Activated CD4-positive, alpha-beta T cell treated with anti-CD3 and anti-CD28 coated beads, Interleukin-2, amount 50 U/mL, for 4 hours (primary cell): ENCODE data around the gene BICD2.

Experiments
- DNase-seq, 2 experiments: peaks; one replicate each; pipeline ENCODE4 v3.0.0-alpha.2; 2020

BICD2 gene

GRCh38 chr9:92746567-92747458 lies 17.8 kb downstream of the BICD2 start:
- no peak for DNase-seq

GRCh38 chr9:92745881-92746280 lies 18.8 kb downstream of the BICD2 start:
- no peak for DNase-seq

GRCh38 chr9:92745331-92745730 lies 19.3 kb downstream of the BICD2 start:
- DNase-seq, result no peak

GRCh38 chr9:92740969-92741368 lies 23.7 kb downstream of the BICD2 start:
- DNase-seq, result no peak

DNA sequence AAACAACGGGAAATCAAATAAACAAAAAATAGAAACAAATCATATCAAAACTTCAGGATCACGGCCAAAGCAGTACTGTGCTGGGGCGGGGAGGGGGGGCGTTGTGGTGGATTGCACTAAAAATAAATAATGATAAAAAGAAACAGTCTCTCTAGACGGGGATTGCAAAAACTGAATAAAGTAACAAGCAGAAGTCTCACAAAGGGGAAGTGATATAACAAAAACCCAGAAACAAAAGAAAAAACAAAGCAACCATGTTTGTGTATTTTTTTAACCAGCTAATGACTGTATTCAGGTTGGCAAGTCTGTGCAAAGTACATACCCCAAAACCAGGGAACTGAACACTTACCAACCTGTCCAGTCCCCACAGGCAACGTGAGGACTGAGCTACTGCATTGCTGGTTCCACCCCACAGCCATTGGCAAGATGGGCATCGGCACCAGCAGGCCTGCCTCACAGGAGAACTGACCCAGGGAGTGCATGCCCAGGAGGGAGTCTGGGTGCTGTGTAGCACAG lies 24.1 kb downstream of the BICD2 start:
- no peak for DNase-seq

GRCh38 chr9:92740009-92740408 lies 24.6 kb downstream of the BICD2 start:
- no peak for DNase-seq

DNA sequence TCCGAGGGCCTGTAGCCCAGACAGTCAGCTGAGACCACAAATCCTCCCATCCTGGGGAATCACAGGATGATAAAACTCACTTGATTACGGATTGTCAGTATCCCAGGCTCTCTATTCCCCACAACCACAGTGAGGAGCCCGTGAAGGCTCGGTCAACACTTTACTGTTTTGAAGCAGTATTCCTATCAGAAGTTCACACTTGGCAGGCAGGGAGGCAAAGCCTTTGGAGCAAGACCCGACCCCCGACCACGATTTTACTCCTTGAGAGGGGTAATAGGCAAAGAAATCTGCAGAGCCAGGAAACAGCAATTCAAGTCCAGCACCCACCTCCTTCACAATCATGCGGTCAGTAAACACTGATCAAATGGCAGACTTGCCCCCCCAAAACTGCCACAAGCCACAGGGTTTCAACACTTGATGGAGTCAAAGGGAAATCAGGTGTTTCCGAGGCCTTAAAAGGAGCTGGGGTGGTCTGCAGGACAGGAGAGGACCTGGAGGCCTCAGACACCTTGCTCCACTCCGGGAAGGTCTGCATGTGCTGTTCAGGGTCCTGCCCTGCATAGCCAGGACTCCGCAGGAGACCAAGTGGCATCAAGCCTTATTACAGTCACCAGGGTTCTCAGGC lies 25.2 kb downstream of the BICD2 start:
- no peak for DNase-seq

DNA sequence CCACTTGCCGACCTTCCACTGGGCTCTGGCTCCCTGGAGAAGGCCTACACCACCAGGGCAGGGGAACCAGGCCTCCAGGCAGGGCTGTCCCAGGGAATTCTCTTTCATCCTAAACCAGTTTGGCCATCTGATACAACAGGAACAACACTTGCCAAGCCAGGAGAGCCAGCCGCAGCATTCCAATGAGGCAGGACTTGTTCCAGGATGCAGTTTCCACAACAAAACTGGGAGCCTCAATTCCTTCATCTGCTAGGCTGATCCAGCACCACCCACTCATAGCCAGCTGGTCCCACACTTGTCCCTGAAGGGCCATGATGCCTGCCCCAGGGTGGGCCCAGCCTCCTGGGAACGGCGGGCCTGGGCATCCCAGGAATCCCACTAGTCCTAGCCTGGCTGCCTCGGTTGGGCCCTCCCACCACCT lies 26.0 kb downstream of the BICD2 start:
- DNase-seq, result no peak

DNA sequence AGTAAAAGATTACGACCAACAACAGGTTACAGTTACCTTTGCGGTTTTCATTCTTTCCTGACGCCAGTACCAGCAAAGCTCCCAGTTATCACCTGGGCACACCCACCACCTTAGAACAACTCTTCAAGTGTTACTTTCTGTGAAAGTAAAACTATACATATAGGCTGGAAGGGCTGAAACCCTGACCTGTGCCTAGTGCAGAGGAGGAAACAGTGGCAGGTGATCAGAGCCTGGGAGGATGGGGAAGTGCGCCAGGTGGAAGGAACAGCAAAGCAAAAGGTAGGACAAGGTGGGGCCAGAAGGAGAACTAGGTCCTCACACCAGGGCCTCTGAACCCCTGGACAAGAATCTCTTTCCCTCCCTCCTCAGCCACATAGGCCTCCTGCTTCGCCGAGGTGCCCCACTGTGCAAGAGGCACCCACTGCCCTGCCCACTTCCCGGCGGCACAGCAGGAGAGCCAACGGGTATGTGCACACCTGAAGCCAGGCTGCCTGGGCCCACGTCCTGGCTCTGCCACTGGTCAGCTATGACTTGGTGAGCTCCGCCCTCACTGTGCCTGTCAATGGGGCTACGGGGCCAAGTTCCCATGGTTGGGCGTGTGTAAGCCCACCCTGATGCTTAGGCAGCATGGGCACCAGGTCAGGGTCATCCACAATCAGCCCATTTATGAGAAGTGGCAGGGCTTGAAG lies 26.9 kb downstream of the BICD2 start:
- DNase-seq, result no peak

GRCh38 chr9:92737216-92737606 lies 27.4 kb downstream of the BICD2 start:
- no peak for DNase-seq

DNA sequence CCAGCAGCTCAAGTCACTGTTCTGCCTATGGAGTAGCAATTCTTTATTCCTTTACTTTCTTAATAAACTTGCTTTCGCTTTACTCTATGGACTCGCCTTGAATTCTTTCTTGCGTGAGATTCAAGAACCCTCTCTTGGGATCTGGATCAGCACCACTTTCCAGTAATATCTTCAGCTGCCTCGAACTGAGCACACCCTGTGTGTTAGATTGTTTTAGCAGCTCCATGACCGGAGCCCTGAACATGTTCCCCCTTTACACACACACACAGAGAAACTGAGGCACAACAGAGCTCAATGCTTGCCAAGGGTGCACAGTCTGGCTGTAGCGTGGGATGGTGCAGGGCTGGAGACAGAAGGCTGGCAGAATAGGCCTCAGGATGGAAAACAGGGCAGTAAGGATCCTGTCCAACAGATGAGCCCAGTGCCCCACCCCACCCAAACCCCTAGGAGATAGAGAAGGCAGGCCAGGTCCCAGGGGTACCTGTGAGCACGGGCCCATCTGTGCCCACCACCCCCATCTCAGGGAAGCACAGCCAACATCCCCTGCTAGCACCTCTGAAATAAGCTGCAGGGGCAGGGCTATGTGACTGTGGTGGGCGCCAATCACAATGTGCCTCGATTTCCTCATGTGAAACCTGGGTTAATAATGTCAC lies 27.9 kb downstream of the BICD2 start:
- no peak for DNase-seq

GRCh38 chr9:92735636-92736562 lies 28.7 kb downstream of the BICD2 start:
- DNase-seq, result no peak

GRCh38 chr9:92734931-92735635 lies 29.6 kb downstream of the BICD2 start:
- no peak for DNase-seq

- no peak for DNase-seq
Observed at GRCh38 chr9:92730897-92731296, 33.7 kb downstream of the BICD2 start.

GRCh38 chr9:92729735-92730155 lies 34.9 kb downstream of the BICD2 start:
- DNase-seq, result no peak

DNA sequence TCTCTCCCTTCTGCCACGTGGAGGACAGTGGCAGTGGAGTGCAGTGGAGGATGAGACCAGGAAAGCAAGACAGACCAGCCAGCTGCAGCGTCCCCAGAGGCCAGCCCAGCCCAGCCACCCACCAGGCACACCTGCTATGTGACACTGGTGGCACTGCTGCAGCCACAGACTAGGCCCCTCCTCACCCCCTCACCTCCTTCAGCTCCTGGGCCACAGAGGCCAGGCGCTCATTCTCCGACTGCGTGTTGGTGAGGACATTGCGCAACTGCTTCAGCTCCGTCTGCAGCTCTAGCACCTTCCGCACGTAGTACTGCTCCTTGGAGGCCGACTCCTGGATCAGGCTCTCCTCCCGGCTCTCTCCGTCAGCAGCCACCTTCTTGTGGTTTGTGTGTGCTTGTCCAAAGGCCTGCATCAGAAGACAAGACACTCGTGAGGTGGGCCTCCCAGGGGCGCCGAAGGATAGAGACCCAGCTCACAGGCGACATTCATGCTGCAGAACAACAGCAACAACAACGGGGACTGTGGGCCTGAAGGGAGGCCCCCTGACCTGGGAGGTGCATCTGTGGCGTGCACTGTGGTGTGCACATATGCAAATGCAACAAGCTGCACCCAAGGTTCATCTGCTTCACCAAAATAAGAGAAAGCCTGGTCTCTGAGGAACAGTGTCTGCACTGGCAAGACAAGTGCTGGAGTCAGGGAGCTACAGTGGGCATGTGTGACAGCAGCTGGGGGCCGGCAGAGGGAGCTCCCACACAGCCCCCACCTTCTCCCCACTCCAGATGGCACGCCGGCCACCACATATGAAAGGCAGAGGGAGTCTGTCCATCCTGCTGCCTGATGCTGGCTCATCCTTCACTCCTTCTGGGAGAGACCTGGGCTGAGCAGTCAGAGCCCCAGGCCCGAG lies 35.5 kb downstream of the BICD2 start:
- no peak for DNase-seq

DNA sequence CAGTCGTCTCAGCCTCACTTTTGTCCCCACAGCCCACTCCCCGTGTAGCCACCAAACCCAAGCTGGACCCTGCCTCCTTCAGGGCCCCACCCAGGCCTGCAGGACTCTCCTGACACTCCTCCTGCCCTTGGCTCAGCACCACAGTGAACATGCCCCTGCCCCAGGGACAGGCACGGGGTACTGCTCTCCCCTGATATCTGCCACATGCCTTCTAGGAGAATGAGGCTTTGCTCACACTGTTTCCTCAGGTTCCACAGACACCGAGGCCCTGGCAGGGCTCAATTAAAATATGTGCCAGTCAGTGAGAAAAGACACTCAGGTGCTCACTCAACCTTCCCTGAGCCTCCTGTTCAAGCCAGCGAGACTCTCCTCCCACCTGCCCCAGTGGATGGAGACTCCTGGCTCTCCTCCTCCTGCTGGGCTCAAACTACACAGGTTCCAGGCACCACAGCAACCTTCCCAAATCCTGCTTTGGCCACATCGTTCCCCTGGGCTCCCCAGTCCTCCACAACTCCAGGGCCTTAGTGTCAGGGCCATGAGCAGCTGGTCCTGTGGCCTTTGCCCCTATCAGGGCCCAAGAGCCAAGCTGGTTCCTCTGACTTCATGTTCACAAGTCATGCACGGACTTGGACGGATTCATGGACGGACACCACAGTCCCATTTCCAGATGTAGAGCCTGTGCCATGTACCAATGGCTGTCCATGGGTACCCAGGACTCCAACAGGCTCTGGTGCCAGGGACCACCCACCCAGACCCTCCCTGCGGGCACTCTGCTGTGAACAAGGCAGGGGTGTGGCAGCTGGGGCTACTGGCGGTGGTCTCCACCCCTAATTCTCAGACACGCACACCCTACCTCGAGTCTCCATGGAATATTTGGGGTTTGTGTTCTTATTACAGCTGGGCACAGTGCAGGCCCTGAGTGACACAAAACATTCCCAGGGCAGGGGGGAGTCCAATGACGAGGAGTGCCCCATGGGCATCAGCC lies 36.6 kb downstream of the BICD2 start:
- no peak for DNase-seq

- no peak for DNase-seq
Observed at GRCh38 chr9:92726971-92727715, 37.5 kb downstream of the BICD2 start.
